Measurements from ENCODE around the gene ARHGAP26. TPM values are rescaled to one million over a fixed set of nuclear protein-coding genes. Genes with fewer than 3 reads are reported as not detected.

The ARHGAP26 gene
- polyA plus RNA-seq, 1 donor (not counting 4 experiments of a cell fraction or from before 2014, with no cell fraction given), result 3.9 TPM

DNA sequence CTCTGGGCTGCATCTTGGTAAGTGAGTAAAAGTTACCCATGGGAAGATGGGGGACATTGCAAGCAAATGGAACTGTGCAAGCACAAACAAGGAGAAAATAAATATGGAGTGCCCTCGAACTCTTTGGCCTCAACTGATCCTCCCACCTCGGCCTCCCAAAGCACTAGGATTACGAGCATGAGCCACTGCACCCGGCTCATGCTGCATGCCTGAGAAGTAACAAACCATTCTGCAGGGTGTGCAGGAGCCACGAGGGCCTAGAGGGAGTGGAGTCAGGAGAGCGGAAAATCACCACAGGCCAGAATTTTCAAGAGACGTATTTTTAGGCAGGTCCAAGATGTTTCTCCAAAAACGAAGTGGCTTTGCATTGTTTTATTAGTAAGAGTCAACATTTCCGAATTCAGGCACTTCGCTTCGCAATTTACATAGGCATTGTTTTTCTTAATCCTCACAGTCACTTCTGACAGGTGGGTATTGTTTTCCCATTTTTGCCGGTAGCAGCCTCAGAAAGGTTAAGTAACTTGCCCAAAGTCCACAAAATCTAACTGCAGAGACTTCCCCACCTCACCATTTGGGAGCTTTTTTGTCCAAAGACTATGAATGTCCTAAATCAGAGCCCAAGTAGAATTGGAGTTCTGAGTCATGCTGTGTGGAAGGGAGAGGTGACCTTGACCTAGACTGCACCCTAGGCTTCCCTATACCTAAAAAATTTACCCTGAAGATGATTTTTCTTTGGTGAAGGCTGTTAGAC, 403.1 kb downstream of the ARHGAP26 start:
- FAIRE-seq (no peak), DNase-seq (ENCODE audit: low read depth, low spot score) (no peak)
- no peaks in the 10 kb centered on the region for H4K20me1 ChIP-seq (ENCODE audit: control insufficient read depth, extremely low read depth, insufficient read depth, low read length)
- no peak overlapping the region for H3K4me3 ChIP-seq (ENCODE audit: control insufficient read depth in 2 of 3, extremely low read depth in 1 of 3, insufficient read depth in 2 of 3, low read depth in 1 of 3, low read length in 3 of 3)
- H3K27ac ChIP-seq (ENCODE audit: control insufficient read depth, insufficient read depth, low read length), result no peak overlapping the region
- no peak overlapping the region for H2AFZ ChIP-seq (ENCODE audit: control insufficient read depth, low read length)
- peaks cover 3% of the 10 kb centered on the region for H3K9me1 ChIP-seq (ENCODE audit: control insufficient read depth, extremely low read depth, insufficient read depth, low read length)
- H3K27me3 ChIP-seq (ENCODE audit: control insufficient read depth, extremely low read depth, insufficient read depth, low read length), result no peaks in the 10 kb centered on the region
- no peak overlapping the region for H3K4me2 ChIP-seq (ENCODE audit: control insufficient read depth, extremely low read depth, insufficient read depth, low read depth, low read length)
- H3K4me1 ChIP-seq (ENCODE audit: control insufficient read depth, extremely low read depth, insufficient read depth, low read length), result peaks cover 20% of the 10 kb centered on the region
- no peak overlapping the region for H3K9ac ChIP-seq (ENCODE audit: control insufficient read depth, extremely low read depth, insufficient read depth, low read length)
- H3K9me3 ChIP-seq (ENCODE audit: control insufficient read depth, low read depth, low read length), result no peaks in the 10 kb centered on the region
- no peaks in the 10 kb centered on the region for H3K36me3 ChIP-seq (ENCODE audit: control insufficient read depth in 2 of 2, extremely low read depth in 1 of 2, insufficient read depth in 2 of 2, low read length in 2 of 2)
- no peaks in the 10 kb centered on the region for H3K79me2 ChIP-seq (ENCODE audit: control insufficient read depth, insufficient read depth, low read length)
- dilution Hi-C loops (cut with MboI; ENCODE audit: extremely low pct_ligation_motif_present, low sequenced_read_pairs), result no loop called here
- TF ChIP-seq EZH2 (IDR thresholded peaks at IDR 0.05; ENCODE audit: low read length), result no peak
- TF ChIP-seq, protein P1, sequence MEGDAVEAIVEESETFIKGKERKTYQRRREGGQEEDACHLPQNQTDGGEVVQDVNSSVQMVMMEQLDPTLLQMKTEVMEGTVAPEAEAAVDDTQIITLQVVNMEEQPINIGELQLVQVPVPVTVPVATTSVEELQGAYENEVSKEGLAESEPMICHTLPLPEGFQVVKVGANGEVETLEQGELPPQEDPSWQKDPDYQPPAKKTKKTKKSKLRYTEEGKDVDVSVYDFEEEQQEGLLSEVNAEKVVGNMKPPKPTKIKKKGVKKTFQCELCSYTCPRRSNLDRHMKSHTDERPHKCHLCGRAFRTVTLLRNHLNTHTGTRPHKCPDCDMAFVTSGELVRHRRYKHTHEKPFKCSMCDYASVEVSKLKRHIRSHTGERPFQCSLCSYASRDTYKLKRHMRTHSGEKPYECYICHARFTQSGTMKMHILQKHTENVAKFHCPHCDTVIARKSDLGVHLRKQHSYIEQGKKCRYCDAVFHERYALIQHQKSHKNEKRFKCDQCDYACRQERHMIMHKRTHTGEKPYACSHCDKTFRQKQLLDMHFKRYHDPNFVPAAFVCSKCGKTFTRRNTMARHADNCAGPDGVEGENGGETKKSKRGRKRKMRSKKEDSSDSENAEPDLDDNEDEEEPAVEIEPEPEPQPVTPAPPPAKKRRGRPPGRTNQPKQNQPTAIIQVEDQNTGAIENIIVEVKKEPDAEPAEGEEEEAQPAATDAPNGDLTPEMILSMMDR (optimal IDR thresholded peaks at IDR 0.05 in 1 of 3, IDR thresholded peaks at IDR 0.05 in 1 of 3, conservative IDR thresholded peaks at IDR 0.05 in 1 of 3; ENCODE audit: extremely low read depth in 1 of 3, insufficient read depth in 2 of 3, low read length in 3 of 3), result no peak

DNA sequence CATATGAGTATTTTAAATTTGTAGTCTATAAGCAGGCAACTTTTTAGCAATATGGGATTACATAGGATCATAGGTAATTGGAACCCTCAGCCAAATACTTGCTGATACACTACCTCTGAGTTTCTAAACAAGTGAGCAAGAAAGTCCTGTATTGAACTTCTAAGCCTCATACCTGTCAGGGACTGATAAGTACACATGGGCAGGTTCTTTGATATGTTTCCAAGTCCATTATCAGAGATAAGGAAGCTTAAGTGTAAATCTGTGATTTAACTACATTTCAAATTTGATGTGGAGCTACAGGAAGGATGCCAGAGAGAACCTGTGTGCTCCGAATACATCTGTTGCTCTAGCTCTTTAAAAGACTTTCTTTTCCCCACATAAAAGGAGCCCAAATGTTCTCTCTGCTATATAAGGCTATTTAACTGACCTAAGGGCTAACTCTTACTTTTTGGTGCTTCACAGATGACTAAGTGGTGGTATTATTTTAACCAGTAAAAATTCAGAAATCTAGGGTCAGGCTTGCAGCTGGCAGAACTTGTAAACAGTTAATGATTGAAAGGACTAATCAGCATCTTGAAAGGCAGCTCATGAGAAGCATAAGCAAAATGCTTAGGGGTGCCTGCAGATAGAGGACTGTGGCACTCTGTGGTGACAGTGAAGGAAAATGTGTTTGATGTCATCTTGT, 404.7 kb downstream of the ARHGAP26 start:
- Histone ChIP-seq H3K36me3 (ENCODE audit: control insufficient read depth in 2 of 2, extremely low read depth in 1 of 2, insufficient read depth in 2 of 2, low read length in 2 of 2) (no peaks in the 10 kb centered on the region), H3K27ac (ENCODE audit: control insufficient read depth, insufficient read depth, low read length) (no peak overlapping the region), H3K4me3 (ENCODE audit: control insufficient read depth in 2 of 3, extremely low read depth in 1 of 3, insufficient read depth in 2 of 3, low read depth in 1 of 3, low read length in 3 of 3) (no peak overlapping the region), H3K9ac (ENCODE audit: control insufficient read depth, extremely low read depth, insufficient read depth, low read length) (no peak overlapping the region), H3K27me3 (ENCODE audit: control insufficient read depth, extremely low read depth, insufficient read depth, low read length) (no peaks in the 10 kb centered on the region), H3K9me3 (ENCODE audit: control insufficient read depth, low read depth, low read length) (no peaks in the 10 kb centered on the region), H3K4me1 (ENCODE audit: control insufficient read depth, extremely low read depth, insufficient read depth, low read length) (peaks cover 23% of the 10 kb centered on the region), H3K79me2 (ENCODE audit: control insufficient read depth, insufficient read depth, low read length) (no peaks in the 10 kb centered on the region), H3K9me1 (ENCODE audit: control insufficient read depth, extremely low read depth, insufficient read depth, low read length) (peaks cover 4% of the 10 kb centered on the region), H3K4me2 (ENCODE audit: control insufficient read depth, extremely low read depth, insufficient read depth, low read depth, low read length) (no peak overlapping the region), H2AFZ (ENCODE audit: control insufficient read depth, low read length) (no peak overlapping the region), H4K20me1 (ENCODE audit: control insufficient read depth, extremely low read depth, insufficient read depth, low read length) (no peaks in the 10 kb centered on the region)
- DNase-seq (ENCODE audit: low read depth, low spot score) (no peak), FAIRE-seq (no peak)
- dilution Hi-C loops (cut with MboI; ENCODE audit: extremely low pct_ligation_motif_present, low sequenced_read_pairs), result no loop called here
- TF ChIP-seq EZH2 (IDR thresholded peaks at IDR 0.05; ENCODE audit: low read length), result no peak
- TF ChIP-seq, protein P1 (optimal IDR thresholded peaks at IDR 0.05 in 1 of 3, IDR thresholded peaks at IDR 0.05 in 1 of 3, conservative IDR thresholded peaks at IDR 0.05 in 1 of 3; ENCODE audit: extremely low read depth in 1 of 3, insufficient read depth in 2 of 3, low read length in 3 of 3), result no peak

All from keratinocyte (primary cell).